ENCODE results near the gene IGF1R. TPM values are rescaled to one million over a fixed set of nuclear protein-coding genes. Genes with fewer than 3 reads are reported as not detected.

IGF1R gene
- total and polyA plus RNA-seq, 2 experiments from 2014 or later: 9.5 to 92.4 TPM

- Histone ChIP-seq H3K4me3 (no peak overlapping the region), H3K36me3 (no peaks in the 10 kb centered on the region), H3K27ac (no peak overlapping the region), H3K9me3 (ENCODE audit: low read depth) (no peaks in the 10 kb centered on the region), H3K27me3 (no peaks in the 10 kb centered on the region), H3K4me1 (ENCODE audit: low read depth) (peaks cover 27% of the 10 kb centered on the region)
- no peak for TF ChIP-seq CTCF (IDR thresholded peaks at IDR 0.05; ENCODE audit: low read depth, low read length)
- no peak for DNase-seq (ENCODE audit: low read depth in 1 of 2, low spot score in 1 of 2)
Measured at GRCh38 chr15:98663606-98664005, 15.3 kb downstream of the IGF1R start.

GRCh38 chr15:98666441-98666840 is 18.1 kb downstream of the IGF1R start:
- no peak overlapping the region for H3K27ac ChIP-seq

GRCh38 chr15:98666841-98667240 is 18.5 kb downstream of the IGF1R start:
- peaks cover 53% of the 10 kb centered on the region for H3K4me1 ChIP-seq (ENCODE audit: low read depth)
- no peak for DNase-seq (ENCODE audit: low read depth in 1 of 2, low spot score in 1 of 2)
- no peak overlapping the region for H3K27ac ChIP-seq
- no peak overlapping the region for H3K4me3 ChIP-seq
- no peaks in the 10 kb centered on the region for H3K36me3 ChIP-seq
- no peaks in the 10 kb centered on the region for H3K9me3 ChIP-seq (ENCODE audit: low read depth)
- TF ChIP-seq CTCF (IDR thresholded peaks at IDR 0.05; ENCODE audit: low read depth, low read length): no peak
- H3K27me3 ChIP-seq: no peaks in the 10 kb centered on the region

More at GRCh38 chr15:98666441-98666840, 18.1 kb downstream of the IGF1R start:
- no peaks in the 10 kb centered on the region for H3K36me3 ChIP-seq
- no peak for DNase-seq (ENCODE audit: low read depth in 1 of 2, low spot score in 1 of 2)
- TF ChIP-seq CTCF (IDR thresholded peaks at IDR 0.05; ENCODE audit: low read depth, low read length): no peak
- H3K27me3 ChIP-seq: no peaks in the 10 kb centered on the region
- H3K4me1 ChIP-seq (ENCODE audit: low read depth): peaks cover 49% of the 10 kb centered on the region
- H3K4me3 ChIP-seq: no peak overlapping the region
- no peaks in the 10 kb centered on the region for H3K9me3 ChIP-seq (ENCODE audit: low read depth)

GRCh38 chr15:98667521-98668179 is 19.3 kb downstream of the IGF1R start:
- H3K4me3 ChIP-seq: no peak overlapping the region
- H3K27me3 ChIP-seq: no peaks in the 10 kb centered on the region
- no peak for TF ChIP-seq CTCF (IDR thresholded peaks at IDR 0.05; ENCODE audit: low read depth, low read length)
- no peak for DNase-seq (ENCODE audit: low read depth in 1 of 2, low spot score in 1 of 2)
- peaks cover 50% of the 10 kb centered on the region for H3K4me1 ChIP-seq (ENCODE audit: low read depth)
- peak overlapping the region; percentile 89 for H3K27ac ChIP-seq
- no peaks in the 10 kb centered on the region for H3K36me3 ChIP-seq
- H3K9me3 ChIP-seq (ENCODE audit: low read depth): no peaks in the 10 kb centered on the region

GRCh38 chr15:98668566-98669308 is 20.4 kb downstream of the IGF1R start:
- Histone ChIP-seq H3K27me3 (no peaks in the 10 kb centered on the region), H3K27ac (peak overlapping the region; percentile 89), H3K36me3 (no peaks in the 10 kb centered on the region), H3K9me3 (ENCODE audit: low read depth) (no peaks in the 10 kb centered on the region), H3K4me1 (ENCODE audit: low read depth) (peaks cover 56% of the 10 kb centered on the region), H3K4me3 (no peak overlapping the region)
- no peak for TF ChIP-seq CTCF (IDR thresholded peaks at IDR 0.05; ENCODE audit: low read depth, low read length)
- DNase-seq (ENCODE audit: low read depth in 1 of 2, low spot score in 1 of 2): peak in 1 of 2 donors; percentile 74
